IMR-90 (cell line): Measurements from ENCODE around the gene ZNF644. TPM values are rescaled to one million over a fixed set of nuclear protein-coding genes. Genes with fewer than 3 reads are reported as not detected.
"Not testable (repeated sequence)": the region's sequence is repeated elsewhere in the genome, so short reads cannot be mapped to it uniquely, and the experiment has no call there.

Experiments used
- ATAC-seq: fragments of 200-7000 bp; cut with Tn5 transposase; 2 replicates; pipeline ENCODE4 v1.9.1; 2020; ENCODE audit warnings: low read depth, mild to moderate bottlenecking, moderate library complexity
- BruUV-seq: library from RNA; stranded (reverse); fragments of 400-500 nt; replicated peaks from 2 replicates; lab custom pipeline; 2021; lab: Mats Ljungman, UMichigan
- CTCF ChIA-PET: fragments of 300-600 bp; formaldehyde crosslinking; extraction: SDS; loops from one replicate; lab custom pipeline; 2021; ENCODE audit warnings: antibody characterized with exemption; lab: Yijun Ruan, JAX
- POLR2A ChIA-PET: fragments of 300-600 bp; sonication (Branson Sonifier 250); formaldehyde crosslinking; loops from one replicate; lab custom pipeline; 2022; ENCODE audit warnings: antibody characterized with exemption; ENCODE audit not compliant: unreplicated experiment; lab: Charles Lee
- DNase-seq: peaks from one replicate; pipeline ENCODE4 v3.0.0; 2013
- H2AFZ ChIP-seq: replicated peaks from 2 replicates; pipeline ENCODE3; 2013; ENCODE audit warnings: low read length, mild to moderate bottlenecking; ENCODE audit not compliant: poor library complexity
- H2AK5ac ChIP-seq: 2 replicates; pipeline ENCODE4 v1.6.1; 2013; ENCODE audit warnings: low read depth, low read length, inconsistent platforms
- H2AK9ac ChIP-seq: replicated peaks from 2 replicates; pipeline ENCODE3; 2013; ENCODE audit warnings: mild to moderate bottlenecking, low read depth, low read length, moderate library complexity; ENCODE audit not compliant: poor library complexity
- H2BK120ac ChIP-seq: 2 replicates; pipeline ENCODE4 v1.6.1; 2013; ENCODE audit warnings: low read depth, low read length, inconsistent platforms
- H2BK15ac ChIP-seq: 3 replicates; pipeline ENCODE4 v1.6.1; 2013; ENCODE audit warnings: low read depth, low read length, inconsistent platforms
- H2BK20ac ChIP-seq: 2 replicates; pipeline ENCODE4 v1.6.1; 2013; ENCODE audit warnings: low read depth, mild to moderate bottlenecking, inconsistent platforms, low read length, moderate library complexity
- H2BK5ac ChIP-seq: 2 replicates; pipeline ENCODE4 v1.6.1; 2013; ENCODE audit warnings: mild to moderate bottlenecking, low read depth, low read length, inconsistent platforms; ENCODE audit not compliant: poor library complexity, severe bottlenecking
- H3K14ac ChIP-seq: replicated peaks from 2 replicates; pipeline ENCODE4 v1.6.1; 2013; ENCODE audit warnings: low read depth, low read length, inconsistent platforms
- H3K18ac ChIP-seq: 2 replicates; pipeline ENCODE4 v1.6.1; 2013; ENCODE audit warnings: low read depth, low read length, control low read depth
- H3K23ac ChIP-seq: 2 replicates; pipeline ENCODE4 v1.6.1; 2013; ENCODE audit warnings: low read depth, low read length, inconsistent platforms
- H3K27ac ChIP-seq: 2 replicates; pipeline ENCODE4 v1.5.1; 2013; ENCODE audit warnings: mild to moderate bottlenecking, control low read depth, low read length; ENCODE audit not compliant: insufficient read depth
- H3K27me3 ChIP-seq: 2 replicates; pipeline ENCODE4 v1.6.1; 2013; ENCODE audit warnings: low read length; ENCODE audit not compliant: control insufficient read depth, insufficient read depth
- H3K36me3 ChIP-seq: 2 replicates; pipeline ENCODE4 v1.6.1; 2013; ENCODE audit warnings: low read length, mixed read lengths; ENCODE audit not compliant: control insufficient read depth, insufficient read depth
- H3K4ac ChIP-seq: 2 replicates; pipeline ENCODE4 v1.6.1; 2013; ENCODE audit warnings: low read depth, low read length, inconsistent platforms
- H3K4me1 ChIP-seq: 2 replicates; pipeline ENCODE4 v1.6.1; 2013; ENCODE audit warnings: low read length, mixed read lengths; ENCODE audit not compliant: control insufficient read depth, insufficient read depth
- H3K4me2 ChIP-seq: 2 replicates; pipeline ENCODE4 v1.6.1; 2013; ENCODE audit warnings: low read depth, mild to moderate bottlenecking, control low read depth, low read length, moderate library complexity
- H3K4me3 ChIP-seq: 2 replicates; pipeline ENCODE4 v1.5.1; 2013; ENCODE audit warnings: low read depth, mild to moderate bottlenecking, control low read depth, low read length, moderate library complexity; ENCODE audit not compliant: insufficient read depth
- H3K56ac ChIP-seq: 2 replicates; pipeline ENCODE4 v1.6.1; 2013; ENCODE audit warnings: low read length, inconsistent platforms; ENCODE audit not compliant: insufficient read depth; ENCODE audit errors: extremely low read depth
- H3K79me1 ChIP-seq, 2 experiments: 2 replicates each; pipeline ENCODE4 v1.6.1; 2013; ENCODE audit warnings: low read length in 2 of 2, inconsistent platforms in 1 of 2, low read depth in 1 of 2
- H3K9ac ChIP-seq: 2 replicates; pipeline ENCODE4 v1.6.1; 2013; ENCODE audit warnings: low read depth, low read length, control low read depth
- H3K9me1 ChIP-seq: 2 replicates; pipeline ENCODE4 v1.6.1; 2013; ENCODE audit warnings: low read length, inconsistent platforms; ENCODE audit not compliant: insufficient read depth
- H3K9me3 ChIP-seq: 2 replicates; pipeline ENCODE4 v1.6.1; 2013; ENCODE audit warnings: low read length; ENCODE audit not compliant: control insufficient read depth, insufficient read depth
- H4K20me1 ChIP-seq: 2 replicates; pipeline ENCODE4 v1.6.1; 2013; ENCODE audit warnings: low read length, inconsistent platforms; ENCODE audit not compliant: insufficient read depth
- H4K5ac ChIP-seq: 2 replicates; pipeline ENCODE4 v1.6.1; 2013; ENCODE audit warnings: mild to moderate bottlenecking, low read depth, low read length, control low read depth
- H4K8ac ChIP-seq, 2 experiments: 2 replicates each; pipeline ENCODE4 v1.6.1; 2013; ENCODE audit warnings: low read depth in 2 of 2, low read length in 2 of 2, control low read depth in 1 of 2, inconsistent platforms in 1 of 2
- H4K91ac ChIP-seq: 2 replicates; pipeline ENCODE4 v1.6.1; 2013; ENCODE audit warnings: low read depth, low read length, inconsistent platforms; ENCODE audit not compliant: insufficient read depth
- WGBS, 2 experiments: methylation state at CpG; one replicate each; pipeline versions ENCODE4 v1.1.5 to v1.1.7; 2013; ENCODE audit warnings: missing lambda C conversion rate in 2 of 2; ENCODE audit not compliant: insufficient read length in 1 of 2; ENCODE audit errors: extremely low coverage in 2 of 2; 5-methylcytosine and 5-hydroxymethylcytosine counted together
- dilution Hi-C: fragments of 300-500 bp; cut with HindIII; formaldehyde crosslinking; loops from one replicate; pipeline ENCODE4 v1.14.3; 2018; ENCODE audit warnings: low sequenced_read_pairs; ENCODE audit not compliant: unreplicated experiment
- in situ Hi-C: fragments of 300-500 bp; cut with MboI; formaldehyde crosslinking; loops from 3 replicates; pipeline ENCODE4 v1.14.3; 2019; ENCODE audit warnings: low sequenced_read_pairs, inconsistent platforms, mixed read lengths
- intact Hi-C: fragments of 100-400 bp; cut with micrococcal nuclease; formaldehyde crosslinking; loops from 2 replicates; pipeline ENCODE4 v1.10.0; 2022
- polyA plus RNA-seq, 3 experiments: library from polyadenylated mRNA; depleted of rRNA; stranded (reverse); fragments of >200 nt; gene quantifications; 2 replicates each; pipeline ENCODE4 v1.2.3, GENCODE V29; 2012; ENCODE audit warnings: low replicate concordance in 1 of 3
- total RNA-seq: library from RNA; depleted of rRNA; stranded (reverse); fragments of >200 nt; gene quantifications from 2 replicates; pipeline ENCODE4 v1.2.3, GENCODE V29; 2012

Gene ZNF644
- total and polyA plus RNA-seq, 2 of the 4 experiments (the other 2 are of a cell fraction) = 9.0 to 45.3 TPM

DNA sequence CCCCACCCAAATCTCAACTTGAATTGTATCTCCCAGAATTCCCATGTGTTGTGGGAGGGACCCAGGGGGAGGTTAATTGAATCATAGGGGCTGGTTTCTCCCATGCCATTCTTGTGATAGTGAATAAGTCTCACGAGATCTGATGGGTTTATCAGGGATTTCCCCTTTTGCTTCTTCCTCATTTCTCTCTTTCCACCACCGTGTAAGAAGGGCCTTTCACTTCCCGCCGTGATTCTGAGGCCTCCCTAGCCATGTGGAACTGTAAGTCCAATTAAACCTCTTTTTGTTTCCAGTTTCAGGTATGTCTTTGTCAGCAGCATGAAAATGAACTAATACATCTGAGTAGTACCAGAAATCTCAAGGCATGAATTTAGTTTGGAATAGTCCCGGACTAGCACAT, 41.6 kb upstream of the ZNF644 start:
- H4K5ac ChIP-seq, H3K9me3 ChIP-seq, H3K14ac ChIP-seq, H4K91ac ChIP-seq, H2BK120ac ChIP-seq, H3K79me1 ChIP-seq, H3K9ac ChIP-seq, H3K18ac ChIP-seq, POLR2A ChIA-PET, H3K9me1 ChIP-seq, H3K36me3 ChIP-seq, dilution Hi-C loops, H3K4ac ChIP-seq, H4K20me1 ChIP-seq, H2BK20ac ChIP-seq, CTCF ChIA-PET, H2AK9ac ChIP-seq, H2AK5ac ChIP-seq, H4K8ac ChIP-seq, H2BK5ac ChIP-seq, H2AFZ ChIP-seq, in situ Hi-C loops, H3K4me3 ChIP-seq, H2BK15ac ChIP-seq, H3K27ac ChIP-seq, H3K23ac ChIP-seq, H3K4me1 ChIP-seq, BruUV-seq, ATAC-seq, H3K27me3 ChIP-seq, intact Hi-C loops, H3K56ac ChIP-seq, DNase-seq, H3K4me2 ChIP-seq: not testable (repeated sequence)
- WGBS, 2 experiments = no CpG with 5 or more reads among the region's 5 CpGs
